Measurements from ENCODE around the gene CCDC92. TPM values are rescaled to one million over a fixed set of nuclear protein-coding genes. Genes with fewer than 3 reads are reported as not detected.

CCDC92 gene
- polyA plus RNA-seq, 4 donors: 21.1 to 33.5 (median 29.2) TPM

Other genes starting within 250 kb of the CCDC92 start
- gene DNAH10, start 210.5 kb downstream of the CCDC92 start, polyA plus RNA-seq: under 1 TPM in 3 of 4 donors, not detected in 1; 0.22 to 0.50 (median 0.45) TPM
- gene ZNF664, start 384 bp upstream of the CCDC92 start, polyA plus RNA-seq: 100 to 1,000 TPM in 2 of 4 donors, 10 to 100 TPM in 2; 59.9 to 147 (median 92.4) TPM